ENCODE measurements around the gene VAMP1.
"Not testable (repeated sequence)": the region's sequence is repeated elsewhere in the genome, so short reads cannot be mapped to it uniquely, and the experiment has no call there.

The VAMP1 gene

GRCh38 chr12:6451348-6452244, 18.9 kb downstream of the VAMP1 start, which contains the start of gene TAPBPL:
TAPBPL (plus strand) TSS chr12:6452042; CDS start chr12:6452249, 207 bp downstream.
- DNase-seq (ENCODE audit: low spot score): no peak

GRCh38 chr12:6450869-6451347, 19.6 kb downstream of the VAMP1 start:
- peak; percentile 85 for DNase-seq (ENCODE audit: low spot score)

GRCh38 chr12:6450091-6450868, 20.2 kb downstream of the VAMP1 start:
- DNase-seq (ENCODE audit: low spot score): peak; percentile 69

- no peak for DNase-seq (ENCODE audit: low spot score)
These were observed 25.5 kb downstream of the VAMP1 start, which contains the start of gene CD27 for GRCh38 chr12:6444704-6445688. CD27 (plus strand) TSS chr12:6444955; CDS start chr12:6445096, 141 bp downstream.

- no peak for DNase-seq (ENCODE audit: low spot score)
These were observed 26.4 kb downstream of the VAMP1 start for GRCh38 chr12:6444031-6444430.

- DNase-seq (ENCODE audit: low spot score): no peak
These were observed 27.0 kb downstream of the VAMP1 start for GRCh38 chr12:6443361-6443983.

- DNase-seq (ENCODE audit: low spot score): no peak
These were observed 27.6 kb downstream of the VAMP1 start for GRCh38 chr12:6442836-6443235.

- no peak for DNase-seq (ENCODE audit: low spot score)
These were observed 30.1 kb downstream of the VAMP1 start for GRCh38 chr12:6440391-6440790.

- DNase-seq (ENCODE audit: low spot score): no peak
These were observed 32.1 kb downstream of the VAMP1 start for GRCh38 chr12:6438345-6438744.

- DNase-seq (ENCODE audit: low spot score): no peak
These were observed 32.9 kb downstream of the VAMP1 start for GRCh38 chr12:6437586-6437985.

GRCh38 chr12:6435961-6436715, 34.3 kb downstream of the VAMP1 start:
- DNase-seq (ENCODE audit: low spot score): no peak

- no peak for DNase-seq (ENCODE audit: low spot score)
These were observed 36.0 kb downstream of the VAMP1 start for GRCh38 chr12:6434205-6435140.

GRCh38 chr12:6432991-6433390, 37.5 kb downstream of the VAMP1 start:
- no peak for DNase-seq (ENCODE audit: low spot score)

GRCh38 chr12:6430124-6430989, 40.1 kb downstream of the VAMP1 start:
- DNase-seq (ENCODE audit: low spot score): no peak

GRCh38 chr12:6428326-6428725, 42.2 kb downstream of the VAMP1 start:
- DNase-seq (ENCODE audit: low spot score): no peak

GRCh38 chr12:6427796-6428195, 42.7 kb downstream of the VAMP1 start:
- not testable (repeated sequence) for DNase-seq (ENCODE audit: low spot score)

GRCh38 chr12:6426882-6427671, 43.4 kb downstream of the VAMP1 start:
- DNase-seq (ENCODE audit: low spot score): no peak
